ENCODE measurements around the gene SIT1. TPM values are rescaled to one million over a fixed set of nuclear protein-coding genes. Genes with fewer than 3 reads are reported as not detected.

SIT1 gene
- total RNA-seq, 2 experiments from 2014 or later = 121 to 176 TPM

DNA sequence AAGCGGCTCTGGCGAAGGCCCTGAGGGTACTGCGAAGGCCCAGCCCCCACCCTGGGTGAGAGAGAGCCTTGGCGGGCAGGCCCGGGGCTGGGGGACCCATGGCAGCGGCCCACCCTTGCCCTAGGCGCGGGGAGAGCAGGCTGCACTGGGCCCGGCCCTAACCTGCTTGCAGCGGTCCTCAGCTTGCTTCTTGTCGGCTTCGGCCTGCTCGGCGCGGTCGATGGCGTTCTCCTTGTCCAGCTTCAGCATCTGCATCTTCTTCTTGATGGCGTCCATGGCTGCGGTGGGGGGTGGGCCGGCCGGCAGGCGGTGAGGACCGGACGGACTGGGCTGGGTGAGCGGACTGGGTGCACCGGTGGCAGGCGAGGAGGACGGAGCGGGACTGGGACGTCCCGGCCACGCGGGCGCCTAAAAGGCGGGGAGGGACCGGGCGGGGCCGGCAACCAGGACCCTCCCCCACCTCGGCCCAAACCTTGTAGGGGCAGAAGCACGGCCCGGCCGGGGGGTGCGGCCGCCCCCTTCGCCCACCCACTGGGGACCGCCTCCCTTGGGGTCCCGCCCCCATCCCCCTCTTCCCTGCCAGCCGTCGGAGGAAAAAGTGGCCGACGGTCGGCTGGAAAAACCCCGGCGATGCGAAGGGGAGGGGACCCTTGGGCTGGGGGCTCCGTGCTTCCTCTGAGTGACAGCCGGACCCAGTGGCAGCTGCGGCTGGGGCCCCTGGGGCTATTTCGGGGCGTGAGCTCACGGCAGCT lies 39.0 kb upstream of the SIT1 start, which contains the start of gene TPM2:
TPM2 (minus strand) TSS at position 384 of the 752 bp plus-strand sequence; CDS start at position 276, 108 bp downstream.
- Histone ChIP-seq H4K20me1 (ENCODE audit: insufficient read depth, low read length) (no peaks in the 10 kb centered on the region), H3K9me3 (ENCODE audit: low read length) (no peaks in the 10 kb centered on the region), H3K9me2 (ENCODE audit: insufficient read depth, low read length) (no peaks in the 10 kb centered on the region), H3K79me2 (ENCODE audit: insufficient read depth, low read depth, low read length) (no peaks in the 10 kb centered on the region), H3K4me2 (ENCODE audit: low read length) (peak within 1 kb of the TSS; percentile 66), H3K27ac (ENCODE audit: low read depth, low read length, poor library complexity, severe bottlenecking) (no peak within 1 kb of the TSS), H3K36me3 (ENCODE audit: insufficient read depth, low read length) (no peaks in the 10 kb centered on the region), H3K4me1 (ENCODE audit: insufficient read depth, low read length, poor library complexity, severe bottlenecking) (peaks cover 46% of the 10 kb centered on the region), H3K4me3 (ENCODE audit: low read depth, low read length, poor library complexity, severe bottlenecking) (peak within 1 kb of the TSS; percentile 54), H2AFZ (ENCODE audit: low read length) (peak within 1 kb of the TSS; percentile 65)
- POLR2A ChIA-PET = interaction anchor here (0.6 to 1.0 kb wide), 4 partner anchors 9 to 39 kb away, joined by 3 to 5 read pairs (median 4); no protein-coding TSS in a partner anchor
- TF ChIP-seq, protein P1, sequence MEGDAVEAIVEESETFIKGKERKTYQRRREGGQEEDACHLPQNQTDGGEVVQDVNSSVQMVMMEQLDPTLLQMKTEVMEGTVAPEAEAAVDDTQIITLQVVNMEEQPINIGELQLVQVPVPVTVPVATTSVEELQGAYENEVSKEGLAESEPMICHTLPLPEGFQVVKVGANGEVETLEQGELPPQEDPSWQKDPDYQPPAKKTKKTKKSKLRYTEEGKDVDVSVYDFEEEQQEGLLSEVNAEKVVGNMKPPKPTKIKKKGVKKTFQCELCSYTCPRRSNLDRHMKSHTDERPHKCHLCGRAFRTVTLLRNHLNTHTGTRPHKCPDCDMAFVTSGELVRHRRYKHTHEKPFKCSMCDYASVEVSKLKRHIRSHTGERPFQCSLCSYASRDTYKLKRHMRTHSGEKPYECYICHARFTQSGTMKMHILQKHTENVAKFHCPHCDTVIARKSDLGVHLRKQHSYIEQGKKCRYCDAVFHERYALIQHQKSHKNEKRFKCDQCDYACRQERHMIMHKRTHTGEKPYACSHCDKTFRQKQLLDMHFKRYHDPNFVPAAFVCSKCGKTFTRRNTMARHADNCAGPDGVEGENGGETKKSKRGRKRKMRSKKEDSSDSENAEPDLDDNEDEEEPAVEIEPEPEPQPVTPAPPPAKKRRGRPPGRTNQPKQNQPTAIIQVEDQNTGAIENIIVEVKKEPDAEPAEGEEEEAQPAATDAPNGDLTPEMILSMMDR (conservative IDR thresholded peaks at IDR 0.05; ENCODE audit: low read length) = no peak
- TF ChIP-seq EZH2phosphoT487 (IDR thresholded peaks at IDR 0.05; ENCODE audit: borderline replicate concordance, low read depth, low read length) = no peak
- BruUV-seq (replicated peaks) = no TSS peak
- intact Hi-C loops (cut with micrococcal nuclease; ENCODE audit: unreplicated experiment) = no loop called here
- no peak for DNase-seq (ENCODE audit: low spot score)
- CTCF ChIA-PET (ENCODE audit: unreplicated experiment) = no interaction called here

DNA sequence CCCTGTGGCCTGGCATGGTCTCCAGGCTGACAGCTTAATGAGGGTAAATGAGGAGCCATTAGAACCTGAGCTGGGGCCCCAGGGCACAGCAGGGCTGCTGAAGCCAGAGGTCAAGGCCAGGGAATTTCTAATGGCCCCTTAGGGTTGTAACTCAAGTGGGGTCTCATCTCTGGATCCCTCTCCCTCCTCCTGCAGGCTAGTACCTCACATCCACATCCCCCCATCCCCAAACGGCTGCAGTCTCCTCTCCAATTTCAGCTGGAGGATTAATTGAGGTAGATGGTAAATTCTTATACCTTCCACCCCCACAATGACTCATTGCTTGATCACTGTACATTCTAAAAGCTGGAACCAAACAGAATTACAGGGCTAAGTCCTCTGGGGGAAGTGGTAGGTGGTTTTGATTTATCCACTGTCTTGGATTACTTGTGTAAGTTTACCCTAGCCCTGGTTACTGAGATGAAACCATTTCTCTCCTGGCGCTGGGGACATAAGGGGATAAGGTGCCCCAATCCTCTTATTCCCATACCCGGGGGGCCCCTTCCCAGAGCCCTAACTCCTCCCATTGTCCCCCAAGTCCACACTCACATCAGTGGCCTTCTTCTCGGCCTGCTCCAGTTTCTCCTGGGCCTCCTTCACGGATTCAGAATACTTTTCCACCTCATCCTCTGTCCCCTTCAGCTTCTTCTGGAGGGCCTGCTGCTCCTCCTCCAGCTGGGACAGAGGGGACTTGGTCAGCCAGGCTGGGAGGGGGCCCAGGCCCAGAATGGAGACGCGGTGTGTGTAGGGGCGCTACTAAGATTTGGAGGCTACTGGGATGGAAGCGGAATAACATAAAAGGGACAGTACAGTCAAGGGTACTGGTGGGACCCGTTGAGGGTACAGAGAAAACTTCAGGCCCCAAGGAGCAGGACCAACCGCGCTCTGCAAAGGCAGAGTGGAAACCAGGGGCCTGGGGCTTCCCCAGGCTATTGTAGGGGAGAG lies 38.1 kb upstream of the SIT1 start:
- Histone ChIP-seq H3K4me2 (ENCODE audit: low read length) (peak overlapping the region; percentile 60; the same call in 1 of the 2 replicates), H4K20me1 (ENCODE audit: insufficient read depth, low read length) (no peaks in the 10 kb centered on the region), H3K27ac (ENCODE audit: low read depth, low read length, poor library complexity, severe bottlenecking) (no peak overlapping the region), H3K79me2 (ENCODE audit: insufficient read depth, low read depth, low read length) (no peaks in the 10 kb centered on the region), H3K36me3 (ENCODE audit: insufficient read depth, low read length) (no peaks in the 10 kb centered on the region), H3K9me2 (ENCODE audit: insufficient read depth, low read length) (no peaks in the 10 kb centered on the region), H3K9me3 (ENCODE audit: low read length) (no peaks in the 10 kb centered on the region), H2AFZ (ENCODE audit: low read length) (no peak overlapping the region; the same call in 1 of the 2 replicates), H3K4me1 (ENCODE audit: insufficient read depth, low read length, poor library complexity, severe bottlenecking) (peaks cover 46% of the 10 kb centered on the region), H3K4me3 (ENCODE audit: low read depth, low read length, poor library complexity, severe bottlenecking) (no peak overlapping the region)
- DNase-seq (ENCODE audit: low spot score) = no peak
- TF ChIP-seq EZH2phosphoT487 (IDR thresholded peaks at IDR 0.05; ENCODE audit: borderline replicate concordance, low read depth, low read length) = no peak
- TF ChIP-seq, protein P1 (conservative IDR thresholded peaks at IDR 0.05; ENCODE audit: low read length) = no peak
- intact Hi-C loops (cut with micrococcal nuclease; ENCODE audit: unreplicated experiment) = no loop called here
- ChIA-PET POLR2A (interaction anchor here (0.6 to 1.6 kb wide), 5 partner anchors 23 to 88 kb away, joined by 3 to 7 read pairs (median 4); partner anchors contain the start of gene SIT1), CTCF (ENCODE audit: unreplicated experiment) (interaction anchor here (0.8 to 1.5 kb wide), 3 partner anchors 8 to 41 kb away, joined by 3 to 5 read pairs (median 3); no protein-coding TSS in a partner anchor)
- BruUV-seq (replicated peaks) = no TSS peak

Data from OCI-LY7 (cell line).